HG02938 (cell line): ENCODE data around the gene WEE1.

Experiments used
- ATAC-seq: cut with Tn5 transposase; IDR thresholded peaks from one replicate; pipeline ENCODE4 v1.9.1; 2021; ENCODE audit warnings: mild to moderate bottlenecking, moderate library complexity; ENCODE audit not compliant: unreplicated experiment

The WEE1 gene

DNA sequence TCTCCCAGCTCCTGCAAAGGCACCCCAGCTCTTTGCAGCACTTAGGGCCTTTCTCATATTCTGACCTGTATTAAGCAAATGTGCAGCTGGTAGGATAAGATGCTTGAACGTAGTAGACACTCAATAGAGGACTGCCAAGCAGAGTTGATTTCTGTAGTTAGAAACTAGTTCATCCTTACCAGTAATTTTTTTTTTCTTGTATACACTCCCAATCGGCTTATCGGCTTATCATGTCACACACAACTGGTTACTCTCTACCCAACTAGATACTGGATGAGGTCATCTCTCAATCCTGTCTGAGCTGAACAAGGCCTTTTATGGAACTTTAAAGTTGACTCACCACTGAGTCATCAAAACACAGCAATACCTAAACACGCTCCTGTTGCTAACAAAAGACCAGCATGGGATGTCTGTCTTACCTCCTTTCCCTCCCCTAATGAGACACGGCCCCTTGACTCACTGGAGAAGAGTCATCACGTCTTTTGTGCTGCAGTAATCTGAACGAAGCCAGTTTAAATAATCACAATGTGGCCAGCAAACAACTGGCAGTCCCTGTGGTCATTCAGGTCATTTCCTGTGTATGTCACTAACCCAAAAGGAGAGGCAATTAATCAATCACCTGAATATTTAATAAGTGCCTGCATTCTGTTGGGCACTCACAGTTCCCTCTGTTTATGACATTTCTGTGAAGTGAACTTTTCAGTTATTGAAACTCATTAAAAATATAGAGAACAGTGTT lies 7.5 kb upstream of the WEE1 start:
- peak; percentile 96 for ATAC-seq

DNA sequence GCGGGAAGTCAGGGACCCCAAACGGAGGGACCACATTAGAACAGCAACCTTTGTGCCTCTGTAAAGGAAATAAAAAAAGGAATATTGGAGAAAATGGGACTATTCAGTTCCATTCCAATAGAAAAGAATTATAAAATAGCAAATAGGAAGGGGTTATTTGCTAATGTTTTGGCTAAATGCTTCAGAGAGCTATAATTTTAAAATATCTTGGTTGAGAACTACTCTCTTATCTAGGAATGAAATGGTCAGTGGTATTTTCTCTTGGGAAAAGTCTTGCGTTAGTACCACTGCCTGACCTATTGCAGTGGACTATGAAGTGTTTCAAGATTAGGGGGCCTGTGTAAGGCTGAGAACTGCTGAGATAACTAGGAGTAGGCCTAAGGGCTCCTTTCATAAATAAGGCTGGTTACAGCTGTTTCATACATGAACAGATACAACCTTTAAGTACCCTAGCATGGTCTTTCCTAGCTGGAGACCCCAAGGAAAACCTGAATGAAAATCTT lies 6.9 kb upstream of the WEE1 start:
- ATAC-seq = no peak

- ATAC-seq = no peak
Observed at GRCh38 chr11:9567401-9567800, 6.1 kb upstream of the WEE1 start.

GRCh38 chr11:9568161-9568853 lies 5.2 kb upstream of the WEE1 start:
- no peak for ATAC-seq

DNA sequence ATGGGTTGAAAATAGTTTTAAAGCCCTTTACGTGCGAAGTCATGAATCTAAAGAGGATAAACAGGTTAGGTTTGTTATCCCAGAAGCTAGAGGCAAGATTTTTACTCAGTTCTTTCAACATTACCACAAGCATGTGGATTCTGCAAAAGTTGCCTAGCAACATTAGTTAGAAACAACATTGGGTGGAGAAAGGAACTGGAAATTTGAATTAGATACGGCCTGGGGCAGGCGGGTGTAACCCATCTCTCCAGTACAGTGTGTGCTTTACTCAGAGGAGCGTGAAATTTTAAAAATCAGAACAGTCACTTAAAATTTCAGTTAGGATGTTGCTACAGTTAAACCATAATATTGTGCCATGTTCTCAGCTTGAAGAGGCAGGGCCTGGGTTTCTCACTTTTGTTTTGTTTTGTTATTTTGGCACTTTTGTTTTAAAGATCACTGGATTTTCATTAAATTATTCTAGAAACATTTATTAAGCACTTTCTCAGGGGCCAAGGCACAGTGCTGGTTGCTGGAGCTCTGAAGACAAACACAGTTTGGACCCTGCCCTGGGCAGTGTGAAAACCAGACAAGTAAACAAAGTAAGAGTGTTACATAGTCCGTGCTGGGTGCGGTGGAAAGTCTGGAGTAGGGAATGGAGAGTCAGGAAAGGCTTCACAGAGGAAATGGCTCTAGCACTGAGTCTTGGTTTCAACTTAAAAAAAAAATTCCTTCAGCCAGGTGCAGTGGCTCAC lies 4.4 kb upstream of the WEE1 start:
- ATAC-seq = no peak

DNA sequence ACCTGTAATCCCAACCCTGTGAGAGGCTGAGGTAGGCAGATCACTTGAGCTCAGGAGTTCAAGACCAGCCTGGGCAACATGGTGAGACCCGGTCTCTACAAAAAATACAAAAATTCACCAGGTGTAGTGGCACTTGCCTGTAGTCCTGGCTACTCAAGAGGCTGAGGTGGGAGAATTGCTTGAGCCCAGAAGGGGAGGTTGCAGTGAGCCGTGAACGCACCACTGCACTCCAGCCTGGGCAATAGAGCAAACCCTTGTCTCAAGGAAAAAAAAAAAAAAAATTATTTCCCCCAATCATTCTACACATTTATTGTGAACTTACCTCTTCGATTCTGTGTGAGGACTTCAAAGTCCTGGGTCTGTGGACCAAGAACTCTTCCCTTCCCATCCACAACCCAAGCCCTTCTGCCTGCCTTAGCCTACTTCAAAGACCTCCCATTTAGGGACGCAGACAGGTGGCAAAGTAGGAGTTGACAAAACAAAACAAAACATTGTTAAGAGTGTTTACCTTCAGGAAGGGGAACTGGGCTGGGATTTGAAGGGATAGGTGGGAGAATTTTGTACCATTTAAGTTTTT lies 3.8 kb upstream of the WEE1 start:
- ATAC-seq = no peak

DNA sequence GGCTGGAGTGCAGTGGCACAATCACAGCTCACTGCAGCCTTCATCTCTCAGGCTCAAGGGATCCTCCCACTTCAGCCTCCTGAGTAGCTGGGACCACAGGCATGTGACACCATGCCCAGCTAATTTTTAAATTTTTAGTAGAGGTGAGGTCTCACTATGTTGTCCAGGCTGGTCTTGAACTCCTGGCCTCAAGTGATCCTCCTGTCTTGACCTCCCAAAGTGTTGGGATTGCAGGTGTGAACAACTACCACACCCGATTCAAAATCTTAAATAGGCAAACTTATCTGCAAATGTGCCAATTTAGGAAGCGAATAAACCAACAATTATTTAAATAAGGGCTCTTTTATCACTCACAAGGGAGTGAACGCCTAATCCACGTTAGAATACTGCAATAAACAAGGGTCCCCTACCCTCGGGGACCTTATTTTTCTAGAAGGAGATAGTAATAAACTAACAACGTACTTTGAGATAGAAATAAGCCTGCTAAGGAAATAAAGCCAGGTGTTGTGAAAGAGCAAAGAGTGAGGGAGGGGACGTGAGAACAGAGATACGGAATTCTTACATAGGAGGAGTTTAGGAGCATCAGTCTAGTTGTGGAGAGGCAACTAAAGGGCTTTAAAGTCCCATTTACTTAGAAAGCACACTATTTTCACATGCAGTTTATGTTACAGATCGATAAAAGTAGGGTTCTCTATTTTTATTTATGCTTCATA lies 3.0 kb upstream of the WEE1 start:
- no peak for ATAC-seq

DNA sequence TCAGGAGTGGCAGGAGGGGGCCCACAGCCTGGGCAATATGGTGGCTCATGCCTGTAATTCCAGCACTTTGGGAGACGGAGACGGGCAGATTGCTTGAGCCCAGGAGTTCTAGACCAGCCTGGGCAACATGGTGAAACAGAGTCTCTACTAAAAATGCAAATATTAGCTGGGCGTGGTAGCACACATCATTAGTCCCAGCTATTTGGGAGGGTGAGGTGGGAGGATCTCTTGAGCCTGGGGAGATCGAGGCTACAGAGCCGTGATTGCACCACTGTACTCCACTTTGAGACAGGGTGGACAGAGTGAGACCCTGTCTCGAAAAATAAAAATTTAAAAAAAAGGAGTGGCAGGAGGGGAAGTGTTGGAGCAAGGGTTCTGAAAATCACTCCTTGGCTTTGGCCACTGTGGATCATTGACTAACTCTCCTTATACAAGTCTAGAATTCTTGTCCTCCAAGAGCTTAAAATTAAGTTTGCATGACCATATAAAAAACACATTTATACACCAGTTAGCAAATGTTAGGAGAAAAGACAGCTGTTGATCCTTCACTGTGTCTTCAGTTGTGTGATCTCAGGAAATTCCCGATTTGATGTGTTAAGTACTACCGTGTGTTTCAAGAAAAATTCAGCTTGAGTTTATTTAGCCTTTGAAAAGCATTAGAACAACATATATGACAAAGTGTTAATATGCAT lies 2.3 kb upstream of the WEE1 start:
- ATAC-seq = no peak

GRCh38 chr11:9571763-9572115 lies 1.7 kb upstream of the WEE1 start:
- no peak for ATAC-seq

DNA sequence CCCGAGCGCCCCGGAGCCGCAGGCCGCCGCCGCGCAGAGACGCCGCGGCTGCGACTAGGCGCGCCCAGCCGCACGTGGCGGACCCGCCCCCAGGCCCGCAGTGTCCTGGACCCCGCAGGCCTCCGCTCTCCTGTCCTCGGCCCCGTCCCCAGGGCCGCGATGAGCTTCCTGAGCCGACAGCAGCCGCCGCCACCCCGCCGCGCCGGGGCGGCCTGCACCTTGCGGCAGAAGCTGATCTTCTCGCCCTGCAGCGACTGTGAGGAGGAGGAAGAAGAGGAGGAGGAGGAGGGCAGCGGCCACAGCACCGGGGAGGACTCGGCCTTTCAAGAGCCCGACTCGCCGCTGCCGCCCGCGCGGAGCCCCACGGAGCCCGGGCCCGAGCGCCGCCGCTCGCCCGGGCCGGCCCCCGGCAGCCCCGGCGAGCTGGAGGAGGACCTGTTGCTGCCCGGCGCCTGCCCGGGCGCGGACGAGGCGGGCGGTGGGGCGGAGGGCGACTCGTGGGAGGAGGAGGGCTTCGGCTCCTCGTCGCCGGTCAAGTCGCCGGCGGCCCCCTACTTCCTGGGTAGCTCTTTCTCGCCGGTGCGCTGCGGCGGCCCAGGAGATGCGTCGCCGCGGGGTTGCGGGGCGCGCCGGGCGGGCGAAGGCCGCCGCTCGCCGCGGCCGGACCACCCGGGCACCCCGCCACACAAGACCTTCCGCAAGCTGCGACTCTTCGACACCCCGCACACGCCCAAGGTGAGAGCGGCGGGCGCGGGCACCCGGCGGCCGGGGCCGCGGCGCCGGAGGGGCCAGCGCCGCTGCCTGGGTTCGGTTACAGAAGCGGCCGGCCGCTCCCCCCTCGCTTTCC lies 528 bp downstream of the WEE1 start:
- ATAC-seq = peak; percentile 4

GRCh38 chr11:9574622-9575259 lies 1.3 kb downstream of the WEE1 start:
- ATAC-seq = no peak

- no peak for ATAC-seq
Observed at GRCh38 chr11:9575260-9576240, 2.1 kb downstream of the WEE1 start.

- ATAC-seq = no peak
Observed at GRCh38 chr11:9576701-9577381, 3.4 kb downstream of the WEE1 start.

- no peak for ATAC-seq
Observed at GRCh38 chr11:9577556-9577955, 4.1 kb downstream of the WEE1 start.

DNA sequence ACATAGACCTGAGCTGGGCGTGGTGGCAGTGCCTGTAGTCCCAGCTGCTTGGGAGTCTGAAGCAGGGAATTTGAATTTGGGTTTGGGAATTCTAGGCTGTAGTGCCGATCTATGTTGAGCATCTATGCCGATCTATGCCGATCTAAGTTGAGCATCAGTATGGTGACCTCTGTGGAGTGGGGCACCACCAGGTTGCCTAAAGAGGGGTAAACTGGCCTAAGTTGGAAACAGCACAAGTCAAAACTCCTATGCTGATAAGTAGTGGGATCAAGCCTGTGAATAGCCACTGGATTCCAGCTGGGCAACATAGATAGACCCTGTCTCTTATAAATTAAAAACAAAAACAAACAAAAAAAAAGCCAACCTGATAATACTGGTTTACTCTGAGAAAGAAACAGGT lies 7.4 kb downstream of the WEE1 start:
- ATAC-seq = no peak

DNA sequence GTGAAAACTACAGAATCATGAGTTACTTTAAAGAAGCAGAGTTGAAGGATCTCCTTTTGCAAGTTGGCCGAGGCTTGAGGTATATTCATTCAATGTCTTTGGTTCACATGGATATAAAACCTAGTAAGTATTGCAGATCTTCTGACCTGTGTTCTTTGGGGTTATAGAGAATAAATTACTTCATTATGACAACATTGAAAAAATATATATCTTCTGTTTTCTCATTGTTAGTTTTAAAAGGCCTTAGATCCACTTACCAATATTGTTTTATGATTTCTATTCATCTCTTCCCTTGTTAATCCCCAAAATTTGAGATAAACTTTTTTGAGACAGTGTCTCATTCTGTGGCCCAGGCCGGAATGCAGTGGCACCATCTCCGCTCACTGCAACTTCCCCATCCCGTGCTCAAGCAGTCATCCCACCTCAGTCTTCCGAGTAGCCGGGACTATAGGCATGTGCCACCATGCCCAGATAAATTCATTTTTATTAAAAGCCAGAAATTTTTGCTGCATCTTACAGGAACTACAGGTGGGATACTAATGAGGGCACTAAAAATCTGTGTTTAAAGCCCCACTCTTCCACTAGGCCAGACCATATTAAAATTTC lies 8.2 kb downstream of the WEE1 start:
- no peak for ATAC-seq

DNA sequence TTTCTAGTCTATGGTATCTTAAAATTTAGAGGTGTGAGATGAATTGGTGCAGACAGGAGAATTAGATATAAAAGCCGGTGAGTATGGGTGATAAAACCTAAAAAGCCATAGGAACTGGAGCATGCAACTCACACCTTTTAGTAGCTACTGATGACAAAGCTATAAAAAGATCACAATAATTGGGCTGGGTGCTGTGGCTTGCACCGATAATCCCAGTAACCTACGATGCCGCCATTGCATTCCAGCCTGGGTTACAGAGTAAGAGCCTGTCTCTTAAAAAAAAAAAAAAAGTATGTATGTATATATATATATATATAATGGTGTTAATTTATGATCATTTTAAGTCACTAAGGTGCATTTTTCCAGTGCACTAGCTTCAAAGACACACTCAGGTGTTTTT lies 17.2 kb downstream of the WEE1 start:
- no peak for ATAC-seq
